RWPE2 (cell line): ENCODE results near the gene TBC1D1.

Experiments
- ATAC-seq: fragments of 200-7000 bp; cut with Tn5 transposase; 3 replicates; pipeline ENCODE4 v1.9.1; 2021; ENCODE audit warnings: low read depth
- DNase-seq: peaks from one replicate; pipeline ENCODE4 v3.0.0-alpha.2; 2020; ENCODE audit warnings: low spot score
- H3K27ac ChIP-seq: fragments of 450-650 bp; 2 replicates; pipeline ENCODE4 v1.5.1; 2017; ENCODE audit warnings: mild to moderate bottlenecking; ENCODE audit not compliant: poor library complexity, severe bottlenecking
- H3K27me3 ChIP-seq: fragments of 250-450 bp; sonication (Bioruptor Pico); 2 replicates; pipeline ENCODE4 v1.5.1; 2021; ENCODE audit warnings: mild to moderate bottlenecking, moderate library complexity; ENCODE audit not compliant: insufficient read depth, poor library complexity, severe bottlenecking
- H3K36me3 ChIP-seq: fragments of 250-450 bp; sonication (Bioruptor Pico); 2 replicates; pipeline ENCODE4 v1.5.1; 2020; ENCODE audit warnings: low read depth, mild to moderate bottlenecking, moderate library complexity
- H3K4me1 ChIP-seq: fragments of 250-450 bp; sonication (Bioruptor Pico); 2 replicates; pipeline ENCODE4 v1.5.1; 2021; ENCODE audit warnings: mild to moderate bottlenecking, moderate library complexity; ENCODE audit not compliant: insufficient read depth, poor library complexity, severe bottlenecking
- H3K4me3 ChIP-seq: fragments of 250-450 bp; sonication (Bioruptor Pico); 2 replicates; pipeline ENCODE4 v1.5.1; 2021; ENCODE audit warnings: mild to moderate bottlenecking, moderate library complexity; ENCODE audit not compliant: severe bottlenecking
- H3K9me3 ChIP-seq: fragments of 250-450 bp; sonication (Bioruptor Pico); 2 replicates; pipeline ENCODE4 v1.5.1; 2021; ENCODE audit warnings: mild to moderate bottlenecking, moderate library complexity; ENCODE audit not compliant: severe bottlenecking
- TF ChIP-seq, protein P1 (sequence below): fragments of 450-650 bp; IDR thresholded peaks from one replicate; pipeline ENCODE4 v1.5.1; 2017; ENCODE audit warnings: mild to moderate bottlenecking, moderate library complexity; ENCODE audit not compliant: poor library complexity, severe bottlenecking

TBC1D1 gene

DNA sequence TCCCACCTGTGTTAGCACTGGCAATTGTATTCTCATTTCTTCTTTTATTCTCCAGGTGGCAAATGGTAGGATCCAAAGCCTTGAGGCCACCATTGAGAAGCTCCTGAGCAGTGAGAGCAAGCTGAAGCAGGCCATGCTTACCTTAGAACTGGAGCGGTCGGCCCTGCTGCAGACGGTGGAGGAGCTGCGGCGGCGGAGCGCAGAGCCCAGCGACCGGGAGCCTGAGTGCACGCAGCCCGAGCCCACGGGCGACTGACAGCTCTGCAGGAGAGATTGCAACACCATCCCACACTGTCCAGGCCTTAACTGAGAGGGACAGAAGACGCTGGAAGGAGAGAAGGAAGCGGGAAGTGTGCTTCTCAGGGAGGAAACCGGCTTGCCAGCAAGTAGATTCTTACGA, 246.2 kb downstream of the TBC1D1 start:
- no peaks in the 10 kb centered on the region for H3K9me3 ChIP-seq
- H3K27ac ChIP-seq: no peak overlapping the region
- peaks cover 14% of the 10 kb centered on the region; the same call in 1 of the 2 replicates for H3K36me3 ChIP-seq
- ATAC-seq (no peak), DNase-seq (no peak)
- TF ChIP-seq, protein P1, sequence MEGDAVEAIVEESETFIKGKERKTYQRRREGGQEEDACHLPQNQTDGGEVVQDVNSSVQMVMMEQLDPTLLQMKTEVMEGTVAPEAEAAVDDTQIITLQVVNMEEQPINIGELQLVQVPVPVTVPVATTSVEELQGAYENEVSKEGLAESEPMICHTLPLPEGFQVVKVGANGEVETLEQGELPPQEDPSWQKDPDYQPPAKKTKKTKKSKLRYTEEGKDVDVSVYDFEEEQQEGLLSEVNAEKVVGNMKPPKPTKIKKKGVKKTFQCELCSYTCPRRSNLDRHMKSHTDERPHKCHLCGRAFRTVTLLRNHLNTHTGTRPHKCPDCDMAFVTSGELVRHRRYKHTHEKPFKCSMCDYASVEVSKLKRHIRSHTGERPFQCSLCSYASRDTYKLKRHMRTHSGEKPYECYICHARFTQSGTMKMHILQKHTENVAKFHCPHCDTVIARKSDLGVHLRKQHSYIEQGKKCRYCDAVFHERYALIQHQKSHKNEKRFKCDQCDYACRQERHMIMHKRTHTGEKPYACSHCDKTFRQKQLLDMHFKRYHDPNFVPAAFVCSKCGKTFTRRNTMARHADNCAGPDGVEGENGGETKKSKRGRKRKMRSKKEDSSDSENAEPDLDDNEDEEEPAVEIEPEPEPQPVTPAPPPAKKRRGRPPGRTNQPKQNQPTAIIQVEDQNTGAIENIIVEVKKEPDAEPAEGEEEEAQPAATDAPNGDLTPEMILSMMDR: no peak
- H3K27me3 ChIP-seq: no peaks in the 10 kb centered on the region
- no peaks in the 10 kb centered on the region for H3K4me1 ChIP-seq
- no peak overlapping the region for H3K4me3 ChIP-seq

DNA sequence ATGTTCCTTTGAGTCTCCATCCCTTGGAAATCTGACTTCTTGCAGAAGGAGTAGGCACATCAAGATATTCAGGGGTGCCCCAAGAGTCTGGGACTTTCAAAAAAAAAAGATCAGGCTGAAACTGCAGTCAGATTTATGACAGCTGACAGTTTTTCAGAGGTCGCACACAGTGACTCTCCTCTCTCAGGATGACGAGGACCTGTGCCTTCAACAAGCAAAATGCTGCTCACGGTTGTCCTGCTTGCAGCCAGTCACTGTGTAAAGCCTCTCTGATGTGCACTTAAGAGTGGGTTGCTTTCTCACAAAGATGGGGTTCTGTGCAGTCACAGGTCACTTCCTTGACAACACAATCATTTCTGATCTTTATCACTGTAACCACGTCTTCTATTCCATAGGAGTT, 247.5 kb downstream of the TBC1D1 start:
- H3K4me1 ChIP-seq: no peaks in the 10 kb centered on the region
- no peaks in the 10 kb centered on the region for H3K27me3 ChIP-seq
- H3K27ac ChIP-seq: no peak overlapping the region
- DNase-seq (no peak), ATAC-seq (no peak)
- no peak overlapping the region for H3K4me3 ChIP-seq
- H3K36me3 ChIP-seq: peaks cover 10% of the 10 kb centered on the region; the same call in 1 of the 2 replicates
- no peaks in the 10 kb centered on the region for H3K9me3 ChIP-seq
- TF ChIP-seq, protein P1: no peak

DNA sequence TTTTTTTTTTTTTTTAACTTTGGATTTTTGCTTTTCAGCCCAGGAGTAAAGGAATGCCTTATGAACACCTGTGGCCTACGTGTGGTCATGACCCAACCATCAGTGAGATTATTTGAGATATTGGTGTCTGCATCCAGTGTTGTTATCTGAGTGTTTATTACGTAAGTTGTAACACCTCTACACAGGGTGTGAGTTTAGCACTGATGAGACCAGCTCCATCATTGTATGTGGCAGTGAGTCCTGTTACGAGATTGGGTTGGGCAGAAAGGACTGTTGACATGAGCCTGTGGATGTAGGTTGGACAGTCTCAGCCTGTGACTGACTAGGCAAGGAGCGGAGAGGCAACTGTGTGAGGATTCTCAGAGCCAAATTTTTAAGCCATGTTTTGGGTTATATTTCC, 248.3 kb downstream of the TBC1D1 start:
- Histone ChIP-seq H3K4me3 (no peak overlapping the region), H3K27ac (no peak overlapping the region), H3K9me3 (no peaks in the 10 kb centered on the region), H3K36me3 (peaks cover 8% of the 10 kb centered on the region; the same call in 1 of the 2 replicates), H3K4me1 (no peaks in the 10 kb centered on the region), H3K27me3 (no peaks in the 10 kb centered on the region)
- ATAC-seq: no peak
- TF ChIP-seq, protein P1: no peak
- DNase-seq: no peak

DNA sequence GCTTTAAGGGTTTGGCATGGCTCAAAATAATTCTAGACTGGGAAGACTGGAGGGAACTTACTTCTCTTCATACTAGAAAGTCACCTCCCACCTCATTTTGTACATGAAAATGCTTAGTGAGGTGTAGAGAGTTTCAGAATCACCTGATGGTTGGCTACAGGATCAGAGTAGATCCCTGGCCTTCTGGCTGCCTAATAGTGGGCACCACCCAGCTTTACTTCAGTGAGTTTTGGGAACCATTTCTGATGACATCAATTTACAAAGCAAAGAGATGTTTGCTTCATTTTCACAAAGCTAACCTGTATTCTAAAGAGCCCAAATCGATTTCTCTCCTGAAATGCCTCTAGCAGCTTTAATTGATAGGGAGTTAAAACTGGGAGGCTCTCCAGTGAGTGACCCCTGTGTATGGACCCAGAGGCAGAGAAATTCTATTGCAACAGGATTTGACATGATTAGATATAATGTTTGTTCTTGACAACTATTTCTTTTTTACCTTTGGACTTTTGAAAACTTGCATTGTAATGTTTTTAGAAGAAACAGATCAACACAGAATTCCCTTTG, 249.8 kb downstream of the TBC1D1 start:
- DNase-seq (no peak), ATAC-seq (no peak)
- H3K4me3 ChIP-seq: no peak overlapping the region
- H3K4me1 ChIP-seq: no peaks in the 10 kb centered on the region
- H3K36me3 ChIP-seq: peaks cover 8% of the 10 kb centered on the region; the same call in 1 of the 2 replicates
- no peak overlapping the region for H3K27ac ChIP-seq
- TF ChIP-seq, protein P1: no peak
- H3K27me3 ChIP-seq: no peaks in the 10 kb centered on the region
- H3K9me3 ChIP-seq: no peaks in the 10 kb centered on the region

DNA sequence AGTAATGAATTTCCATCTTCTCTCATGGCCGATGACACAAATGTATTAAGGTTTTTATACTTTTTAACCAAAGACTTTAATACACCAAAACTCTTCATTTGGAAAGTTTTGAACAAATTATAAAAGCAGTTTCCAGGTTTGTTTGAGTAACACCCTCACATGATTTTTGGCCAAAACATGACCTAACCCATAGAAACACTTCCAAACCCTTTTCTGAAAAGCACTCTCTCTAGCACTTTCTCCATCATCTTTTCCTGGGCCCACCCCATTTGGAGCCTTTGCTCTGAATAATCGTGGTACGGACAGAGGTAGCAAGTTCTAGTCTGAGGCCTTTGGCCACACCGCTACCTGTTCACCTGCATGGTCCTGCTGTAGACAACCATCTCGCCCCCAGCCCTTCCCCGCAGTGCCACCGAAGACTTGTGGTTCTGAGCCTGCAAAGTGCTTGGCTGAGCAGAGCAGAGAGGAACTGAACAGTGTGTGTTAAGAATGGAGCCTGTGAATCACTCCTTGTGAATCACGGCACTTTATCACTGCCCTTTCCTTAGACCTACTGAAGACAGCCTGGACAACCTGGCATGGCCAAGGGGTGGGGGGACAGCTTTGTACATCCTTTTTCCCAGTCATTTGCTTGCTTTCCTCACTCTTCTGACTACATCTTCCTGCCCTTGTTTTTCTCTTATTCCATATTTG, 251.1 kb downstream of the TBC1D1 start:
- ATAC-seq (peak; percentile 74; the same call in 2 of the 3 replicates), DNase-seq (no peak)
- TF ChIP-seq, protein P1: no peak
- Histone ChIP-seq H3K9me3 (no peaks in the 10 kb centered on the region), H3K27me3 (no peaks in the 10 kb centered on the region), H3K4me3 (no peak overlapping the region), H3K4me1 (no peaks in the 10 kb centered on the region), H3K36me3 (peaks cover 8% of the 10 kb centered on the region; the same call in 1 of the 2 replicates), H3K27ac (no peak overlapping the region)
